ENCODE data around the gene ATP5ME.
"Not testable (repeated sequence)": the region's sequence is repeated elsewhere in the genome, so short reads cannot be mapped to it uniquely, and the experiment has no call there.

ATP5ME gene, protein sequence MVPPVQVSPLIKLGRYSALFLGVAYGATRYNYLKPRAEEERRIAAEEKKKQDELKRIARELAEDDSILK

DNA sequence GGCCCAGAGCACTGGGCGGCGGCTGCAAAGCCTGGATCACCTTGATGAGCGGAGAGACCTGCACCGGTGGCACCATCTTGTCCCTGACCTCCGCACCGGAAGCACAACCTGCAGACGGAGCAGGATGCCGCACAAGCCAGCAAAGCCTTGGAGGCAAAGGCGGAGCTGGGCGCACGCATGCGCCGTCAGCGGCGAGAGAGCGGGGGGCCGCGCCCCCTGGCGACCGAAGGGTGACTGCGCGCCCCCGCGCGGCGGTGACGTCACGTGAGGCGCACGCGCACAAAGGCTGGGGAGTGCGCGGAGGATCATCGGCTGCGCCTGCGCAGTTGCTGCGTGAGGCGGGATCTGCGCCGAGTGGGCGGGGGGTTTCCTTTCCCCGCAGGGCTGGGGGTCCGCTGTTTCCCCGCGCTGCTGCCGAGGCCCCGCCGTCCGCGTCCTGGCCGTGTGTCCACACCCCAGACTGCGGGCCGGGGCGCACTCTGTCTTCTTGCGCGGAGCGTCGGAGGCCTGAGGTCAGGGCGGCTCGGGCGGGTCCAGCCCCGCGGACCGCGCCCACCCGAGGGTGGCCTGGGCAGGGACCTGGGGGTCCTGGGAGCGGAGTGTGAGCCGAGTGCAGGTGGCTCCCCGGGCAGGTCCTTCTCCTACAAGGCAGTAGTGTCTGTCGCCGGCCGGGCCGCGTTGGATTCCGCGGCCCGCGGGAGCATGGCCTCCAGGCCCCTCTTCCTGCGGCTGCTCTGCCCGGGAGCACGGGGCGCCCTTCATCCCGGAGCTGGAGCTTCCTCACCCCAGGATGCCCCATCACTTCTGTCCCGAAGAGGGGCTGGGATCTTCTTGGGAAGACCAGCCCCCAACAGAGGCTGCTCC, at the start of gene ATP5ME, which contains the start of gene MYL5:
Gene ATP5ME (minus strand): TSS at position 105 of the 864 bp plus-strand sequence. CDS start 29 bp downstream, at position 76.
Gene MYL5 (plus strand): TSS at position 371 of the 864 bp plus-strand sequence. CDS start 3,485 bp downstream, outside the sequence.
- DNase-seq, result peak; percentile 96 to 99

DNA sequence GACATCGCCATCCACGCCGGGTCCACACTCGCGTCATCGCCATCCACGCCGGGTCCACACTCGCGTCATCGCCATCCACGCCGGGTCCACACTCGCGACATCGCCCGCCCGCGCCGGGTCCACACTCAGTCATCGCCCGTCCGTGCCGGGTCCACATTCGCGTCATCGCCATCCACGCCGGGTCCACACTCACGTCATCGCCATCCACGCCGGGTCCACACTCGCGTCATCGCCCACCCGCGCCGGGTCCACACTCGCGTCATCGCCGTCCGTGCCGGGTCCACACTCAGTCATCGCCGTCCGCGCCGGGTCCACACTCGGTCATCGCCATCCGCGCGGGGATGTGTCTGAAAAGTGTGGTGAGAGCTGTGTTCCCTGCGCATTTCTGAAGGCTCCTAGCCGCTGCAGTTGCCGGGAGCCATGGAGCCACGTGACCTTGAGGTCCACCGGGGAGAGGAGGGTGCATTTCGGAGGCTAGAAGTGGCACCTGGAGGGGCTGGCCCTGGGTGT, 48.8 kb upstream of the ATP5ME start:
- no peak for DNase-seq

DNA sequence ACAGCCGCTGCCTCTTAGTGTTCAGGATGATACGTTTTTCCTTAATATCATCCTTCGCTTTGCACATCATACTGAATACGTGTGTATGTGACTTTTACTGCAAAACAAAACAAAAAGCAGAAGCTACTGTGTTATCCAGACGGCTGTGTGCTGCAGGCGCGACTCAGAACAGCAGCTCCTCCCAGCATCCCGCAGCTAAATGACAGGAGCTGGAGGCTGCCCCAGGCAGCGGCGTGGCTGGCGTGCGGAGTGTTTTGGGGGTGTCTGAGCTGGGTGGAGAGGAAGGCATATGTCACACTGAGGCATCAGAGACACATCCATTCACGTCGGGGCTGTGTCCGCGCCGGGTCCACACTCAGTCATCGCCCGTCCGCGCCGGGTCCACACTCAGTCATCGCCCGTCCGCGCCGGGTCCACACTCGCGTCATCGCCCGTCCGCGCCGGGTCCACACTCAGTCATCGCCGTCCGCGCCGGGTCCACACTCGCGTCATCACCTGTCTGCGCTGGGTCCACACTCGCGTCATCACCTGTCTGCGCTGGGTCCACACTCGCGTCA, 48.2 kb upstream of the ATP5ME start:
- no peak for DNase-seq

DNA sequence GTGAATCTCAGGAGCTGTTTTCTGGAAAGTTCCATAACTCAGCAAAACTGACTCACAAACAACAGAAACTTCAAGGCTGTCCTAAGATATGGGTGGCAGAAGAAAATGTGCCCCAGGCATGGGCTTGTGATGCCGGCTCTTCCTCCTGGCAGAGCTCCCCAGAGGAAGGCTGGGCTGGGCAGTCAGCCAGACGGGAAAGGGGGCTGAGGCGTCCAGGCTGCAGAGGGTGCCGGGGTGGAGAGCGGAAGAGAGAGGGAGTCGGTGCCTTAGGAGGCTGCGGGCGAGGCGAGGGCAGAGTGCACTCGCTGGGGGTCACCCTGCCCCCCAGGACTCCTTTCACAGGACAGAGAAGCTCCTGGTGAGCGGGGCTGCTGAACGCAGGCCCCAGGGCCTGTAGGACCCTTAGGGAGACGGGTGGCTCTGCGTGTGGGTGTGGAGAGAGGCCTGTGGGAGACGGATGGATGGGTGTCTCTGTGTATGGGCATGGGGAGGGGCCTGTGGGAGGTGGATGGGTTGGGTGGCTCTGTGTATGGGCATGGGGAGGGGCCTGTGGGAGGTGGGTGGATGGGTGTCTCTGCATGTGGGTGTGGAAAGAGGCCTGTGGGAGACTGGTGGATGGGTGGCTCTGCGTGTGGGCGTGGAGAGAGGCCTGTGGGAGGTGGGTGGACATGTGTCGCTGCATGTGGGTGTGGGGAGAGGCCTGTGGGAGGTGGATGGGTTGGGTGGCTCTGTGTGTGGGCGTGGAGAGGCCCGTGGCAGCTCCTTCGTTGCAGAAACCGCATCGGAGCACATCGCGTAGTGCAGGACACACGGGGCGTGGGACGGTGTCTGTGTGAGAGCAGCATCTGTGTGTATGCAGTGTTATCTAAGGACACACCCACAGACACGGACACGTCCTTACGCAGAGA, 47.4 kb upstream of the ATP5ME start:
- DNase-seq, result no peak

DNA sequence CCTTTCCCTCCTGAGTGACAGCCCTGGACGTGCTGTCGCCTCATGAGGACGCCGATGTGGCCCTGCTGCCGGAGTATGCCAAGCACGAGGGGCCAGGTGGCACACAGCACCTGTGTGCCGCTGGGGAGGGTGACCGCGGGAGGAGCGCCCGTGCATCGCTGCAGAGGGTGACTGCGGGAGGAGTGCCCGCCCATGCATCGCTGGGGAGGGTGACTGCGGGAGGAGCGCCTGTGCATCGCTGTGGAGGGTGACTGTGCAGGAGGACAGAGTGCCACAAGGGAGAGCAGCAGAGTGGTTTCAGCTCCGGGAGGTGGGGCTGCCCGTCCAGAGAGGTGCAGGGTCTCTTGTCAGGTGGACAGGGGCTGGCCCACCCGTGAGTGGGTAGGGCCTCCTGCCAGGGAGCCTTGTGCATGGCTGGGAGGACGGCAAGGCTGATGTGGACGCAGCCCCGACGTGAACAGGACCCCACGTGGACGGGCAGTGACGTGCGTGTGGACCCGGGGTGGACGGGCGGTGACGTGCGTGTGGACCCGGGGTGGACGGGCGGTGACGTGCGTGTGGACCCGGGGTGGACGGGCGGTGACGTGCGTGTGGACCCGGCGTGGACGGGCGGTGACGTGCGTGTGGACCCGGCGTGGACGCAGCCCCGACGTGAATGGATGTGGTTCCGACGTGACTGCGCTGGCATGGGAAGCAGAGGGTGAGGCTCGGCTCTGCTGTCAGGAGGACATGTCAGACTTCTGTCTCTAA, 46.2 kb upstream of the ATP5ME start:
- DNase-seq, result no peak

DNA sequence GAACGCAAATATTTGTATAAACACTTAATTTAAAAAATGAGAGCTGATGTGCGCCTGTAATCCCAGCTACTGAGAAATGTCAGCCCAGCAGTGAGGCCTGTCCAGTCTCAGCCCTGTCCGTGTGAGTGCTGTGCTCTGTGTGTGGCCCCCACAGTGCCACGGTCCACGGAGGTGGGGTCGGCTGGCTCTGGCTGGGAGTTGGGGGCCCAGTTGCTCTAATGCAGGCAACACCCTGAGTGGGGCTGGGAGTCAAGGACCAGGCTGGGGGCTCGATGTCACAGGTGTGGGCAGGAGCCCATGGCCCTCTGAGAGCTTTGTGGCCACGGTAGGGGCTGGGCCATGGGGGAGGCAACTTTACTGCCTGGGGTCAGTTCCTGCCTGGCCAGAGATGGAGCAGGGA, 44.4 kb upstream of the ATP5ME start:
- no peak for DNase-seq

DNA sequence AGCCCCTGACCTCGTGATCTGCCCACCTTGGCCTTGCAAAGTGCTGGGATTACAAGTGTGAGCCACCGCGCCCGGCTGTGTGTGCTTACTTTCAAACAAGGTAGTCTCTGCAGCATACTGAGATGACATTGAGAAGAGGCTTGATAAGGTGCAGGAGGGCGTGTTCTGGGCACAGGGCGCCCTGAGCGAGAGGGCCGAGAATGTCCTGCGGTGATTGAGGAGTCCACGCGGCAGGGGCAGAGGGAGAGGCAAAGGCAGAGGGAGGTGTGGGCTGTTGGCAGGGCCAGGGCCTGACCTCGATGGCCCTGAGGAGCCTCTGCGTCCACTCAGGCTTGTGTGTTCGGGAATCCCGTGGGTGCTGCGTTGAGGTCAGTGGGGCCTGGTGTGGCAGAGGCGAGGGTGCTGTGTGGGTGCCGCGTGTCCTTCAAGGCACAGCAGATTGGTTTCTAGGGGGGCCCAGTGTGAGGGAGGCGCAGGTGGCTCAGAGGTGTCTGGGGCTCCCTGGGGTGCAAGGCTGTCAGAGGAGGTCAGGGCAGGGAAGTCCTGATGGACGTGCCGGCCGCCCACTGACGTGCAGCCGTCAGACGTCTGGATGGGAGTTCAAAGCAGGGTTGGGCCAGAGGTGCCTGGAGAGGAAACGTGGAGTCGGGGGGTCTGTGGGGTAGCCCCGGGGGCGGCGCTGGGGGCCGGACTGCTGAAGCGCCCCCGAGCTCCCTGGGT, 43.7 kb upstream of the ATP5ME start:
- no peak for DNase-seq

DNA sequence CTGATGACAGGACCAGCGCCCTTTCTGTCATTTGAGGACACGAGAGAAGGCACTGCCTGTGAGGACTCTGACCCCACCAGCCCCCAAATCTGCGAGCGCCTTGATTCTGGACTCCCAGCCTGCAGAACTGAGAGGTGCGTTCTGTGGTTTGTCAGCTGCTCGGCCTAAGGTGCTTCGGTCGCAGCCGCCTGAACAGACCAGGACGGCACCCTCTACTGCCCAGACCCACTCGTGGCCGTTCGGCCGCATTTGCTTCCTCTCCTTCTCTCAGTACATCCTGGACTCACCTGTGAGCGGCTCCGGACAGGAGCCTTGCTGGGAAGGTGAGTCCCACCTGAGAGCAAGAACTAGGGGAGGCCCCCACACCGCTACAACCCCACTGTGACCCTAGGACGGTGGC, 40.0 kb upstream of the ATP5ME start:
- no peak for DNase-seq

DNA sequence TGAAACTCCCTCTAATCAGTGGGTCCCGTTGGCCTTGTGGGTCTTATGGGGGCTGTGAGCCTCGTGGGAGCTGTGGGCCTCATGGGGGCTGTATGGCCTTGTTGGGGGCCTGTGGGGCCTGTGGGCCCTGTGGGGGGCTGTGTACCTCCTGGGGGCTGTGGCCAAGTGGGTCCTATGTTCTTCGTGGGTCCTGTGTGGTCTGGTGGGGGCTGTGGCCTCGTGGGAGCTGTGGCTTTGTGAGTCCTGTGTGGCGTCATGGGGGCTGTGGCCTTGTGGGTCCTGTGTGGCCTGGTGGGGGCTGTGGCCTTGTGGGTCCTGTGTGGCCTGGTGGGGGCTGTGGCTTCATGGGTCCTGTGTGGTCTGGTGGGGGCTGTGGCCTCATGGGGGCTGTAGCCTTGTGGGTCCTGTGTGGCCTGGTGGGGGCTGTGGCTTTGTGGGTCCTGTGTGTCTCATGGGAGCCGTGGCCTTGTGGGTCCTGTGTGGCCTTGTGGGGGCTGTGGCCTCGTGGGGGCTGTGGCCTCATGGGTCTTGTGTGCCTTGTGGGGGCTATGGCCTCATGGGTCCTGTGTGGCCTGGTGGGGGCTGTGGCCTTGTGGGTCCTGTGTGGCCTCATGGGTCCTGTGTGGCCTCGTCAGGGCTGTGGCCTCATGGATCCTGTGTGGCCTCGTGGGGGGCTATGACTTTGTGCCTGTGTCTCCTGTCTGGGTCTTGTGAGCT, 39.0 kb upstream of the ATP5ME start:
- no peak for DNase-seq

DNA sequence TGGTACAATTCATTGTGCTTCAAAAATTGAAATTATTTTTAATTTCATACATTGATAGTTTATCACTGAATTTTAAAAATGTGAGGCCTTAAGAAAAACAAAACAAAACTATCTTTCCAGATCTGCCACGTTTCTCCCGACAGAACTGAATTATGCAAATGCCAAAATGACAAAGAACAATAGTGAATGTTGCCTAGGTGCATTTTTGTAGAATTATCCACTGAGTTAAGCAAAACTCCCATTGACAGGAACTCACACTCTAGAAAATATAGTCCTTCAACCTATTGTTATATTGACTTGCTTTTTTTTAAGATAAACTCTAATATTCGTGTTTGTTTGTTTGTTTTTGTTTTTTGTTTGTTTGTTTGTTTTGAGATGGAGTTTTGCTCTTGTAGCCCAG, 38.0 kb upstream of the ATP5ME start:
- no peak for DNase-seq

DNA sequence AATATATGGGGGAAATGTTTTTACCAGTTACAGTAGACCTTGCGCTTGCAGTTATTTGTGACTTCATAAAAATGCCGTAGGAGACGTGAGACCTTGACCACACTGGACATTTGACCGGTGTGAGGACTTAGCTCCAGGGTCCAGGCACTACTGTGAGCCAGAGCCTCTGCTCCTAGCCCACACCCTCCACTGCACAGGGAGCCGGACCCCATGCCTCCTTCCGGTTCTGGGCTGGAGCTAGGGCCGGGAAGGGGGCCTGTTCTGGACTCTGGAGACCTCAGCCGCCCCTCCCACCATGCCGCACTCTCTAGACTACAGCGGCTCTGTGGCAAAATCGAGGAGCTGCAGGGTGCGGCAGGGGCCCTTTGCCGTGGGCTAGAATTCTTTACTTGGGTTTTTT, 36.8 kb upstream of the ATP5ME start:
- DNase-seq, result no peak

DNA sequence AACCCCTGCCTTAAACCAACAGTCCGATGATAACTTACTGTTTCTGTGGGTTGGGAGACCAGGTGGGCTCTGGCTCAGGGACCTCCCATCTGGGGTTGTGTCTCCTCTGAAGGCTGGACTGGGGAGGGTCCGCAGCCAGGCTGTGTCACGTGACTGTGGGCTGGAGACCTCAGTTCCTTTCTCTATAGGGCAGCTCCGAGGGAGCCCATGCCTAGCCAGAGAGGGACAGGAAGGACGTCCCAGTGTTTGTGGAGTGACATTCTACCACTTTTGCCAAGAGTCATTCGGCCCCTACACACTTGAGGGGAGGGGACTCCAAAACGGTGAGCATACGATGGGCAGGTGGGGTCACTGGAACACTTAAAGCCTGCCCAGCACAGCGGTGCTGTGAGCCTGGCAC, 36.0 kb upstream of the ATP5ME start:
- DNase-seq, result no peak

DNA sequence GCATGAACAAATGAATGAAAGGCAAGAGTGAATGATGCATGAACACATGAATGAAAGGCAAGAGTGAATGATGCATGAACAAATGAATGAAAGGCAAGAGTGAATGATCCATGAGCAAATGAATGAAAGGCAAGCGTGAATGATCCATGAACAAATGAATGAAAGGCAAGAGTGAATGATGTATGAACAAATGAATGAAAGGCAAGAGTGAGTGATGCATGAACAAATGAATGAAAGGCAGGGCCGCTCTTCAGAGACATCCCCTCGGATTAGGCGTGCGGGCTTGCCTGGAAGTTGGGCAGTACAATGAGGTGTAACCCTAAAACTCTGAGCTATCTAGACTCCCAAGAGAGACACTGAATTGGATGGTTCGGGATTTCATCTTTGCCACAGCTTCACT, 35.3 kb upstream of the ATP5ME start:
- no peak for DNase-seq

DNA sequence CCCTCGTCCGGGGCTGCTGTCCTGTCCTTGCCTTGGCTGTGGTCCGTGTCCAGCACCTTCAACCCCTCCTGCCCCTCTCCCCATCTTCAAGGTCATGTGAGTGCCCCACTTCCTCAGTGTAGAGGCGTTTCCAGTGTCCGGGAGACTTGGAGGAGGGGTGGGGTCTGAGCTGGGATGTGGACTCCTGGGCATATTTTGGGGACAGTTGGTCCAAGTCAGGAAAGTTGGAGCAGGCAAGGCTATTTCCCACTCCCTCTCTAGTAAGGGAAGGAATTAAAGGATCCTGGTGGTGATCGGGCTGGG, 34.5 kb upstream of the ATP5ME start:
- no peak for DNase-seq

DNA sequence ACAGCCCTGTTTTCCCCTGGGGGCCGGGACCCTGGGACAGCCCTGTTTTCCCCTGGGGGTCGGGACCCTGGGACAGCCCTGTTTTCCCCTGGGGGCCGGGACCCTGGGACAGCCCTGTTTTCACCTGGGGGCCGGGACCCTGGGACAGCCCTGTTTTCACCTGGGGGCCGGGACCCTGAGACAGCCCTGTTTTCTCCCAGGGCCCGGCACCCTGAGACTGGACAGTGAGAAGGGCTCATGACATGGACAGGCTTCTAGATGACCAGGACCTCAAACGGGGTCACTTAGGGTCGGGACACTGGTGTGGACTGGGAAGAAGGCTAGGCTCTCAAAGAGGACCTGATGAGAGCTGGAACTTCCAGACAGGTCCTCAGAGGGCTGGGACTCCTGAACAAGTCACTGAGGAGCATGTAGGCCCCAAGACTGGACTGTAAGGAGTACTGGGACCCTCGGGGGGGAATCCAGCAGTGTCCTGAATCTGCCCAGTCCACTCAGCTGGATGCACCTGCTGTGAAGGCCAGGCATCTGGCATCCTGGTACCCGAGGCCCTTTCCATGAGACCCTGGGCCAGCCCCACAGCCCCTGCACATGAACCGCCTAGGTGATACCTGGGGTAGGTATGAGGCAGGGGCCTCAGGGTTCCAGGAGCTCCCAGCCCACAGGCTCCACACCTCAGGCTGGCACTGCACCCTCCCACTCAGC, 34.0 kb upstream of the ATP5ME start:
- DNase-seq, result no peak

DNA sequence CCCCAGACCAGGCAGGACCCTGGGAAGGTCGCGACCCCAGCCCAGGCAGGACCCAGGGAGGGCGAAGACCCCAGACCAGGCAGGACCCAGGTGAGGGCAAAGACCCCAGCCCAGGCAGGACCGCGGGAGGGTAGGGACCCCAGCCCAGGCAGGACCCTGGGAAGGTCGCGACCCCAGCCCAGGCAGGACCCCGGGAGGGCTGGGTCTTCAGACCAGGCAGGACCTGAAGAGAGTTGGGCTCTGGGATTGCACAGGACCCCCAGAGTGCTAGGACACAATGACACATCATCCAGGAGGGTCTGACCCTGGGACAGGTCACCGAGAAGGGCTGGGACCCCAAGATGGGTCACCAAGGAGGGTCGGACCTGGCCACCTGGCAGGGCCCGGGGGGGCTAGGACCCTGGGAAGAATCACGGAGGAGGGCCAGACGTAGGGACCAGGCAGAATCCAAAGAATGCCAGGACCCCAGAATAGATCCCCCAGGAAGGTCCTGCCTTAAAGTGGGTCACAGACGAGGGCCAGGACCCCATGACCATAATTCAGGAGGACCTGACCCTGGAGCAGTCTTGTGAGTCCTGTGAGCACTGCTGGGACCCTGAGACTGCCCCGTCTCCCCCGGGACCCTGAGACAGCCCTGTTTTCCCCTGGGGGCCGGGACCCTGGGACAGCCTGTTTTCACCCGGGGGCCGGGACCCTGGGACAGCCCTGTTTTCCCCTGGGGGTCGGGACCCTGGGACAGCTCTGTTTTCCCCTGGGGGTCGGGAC, 32.9 kb upstream of the ATP5ME start:
- DNase-seq, result no peak

DNA sequence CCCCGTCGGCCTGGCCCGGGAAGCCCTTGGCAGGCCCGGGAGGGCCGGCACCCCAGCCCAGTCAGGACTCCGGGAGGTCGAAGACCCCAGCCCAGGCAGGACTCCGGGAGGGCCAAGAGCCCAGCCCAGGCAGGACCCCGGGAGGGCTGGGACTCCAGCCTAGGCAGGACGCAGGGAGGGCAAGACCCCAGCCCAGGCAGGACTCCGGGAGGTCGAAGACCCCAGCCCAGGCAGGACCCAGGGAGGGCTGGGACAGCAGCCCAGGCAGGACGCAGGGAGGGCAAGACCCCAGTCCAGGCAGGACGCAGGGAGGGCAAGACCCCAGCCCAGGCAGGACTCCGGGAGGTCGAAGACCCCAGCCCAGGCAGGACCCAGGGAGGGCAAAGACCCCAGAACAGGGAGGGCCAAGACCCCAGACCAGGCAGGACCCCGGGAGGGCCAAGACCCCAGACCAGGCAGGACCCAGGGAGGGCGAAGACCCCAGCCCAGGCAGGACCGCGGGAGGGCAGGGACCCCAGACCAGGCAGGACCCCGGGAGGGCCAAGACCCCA, 32.1 kb upstream of the ATP5ME start:
- DNase-seq, result not testable (repeated sequence)

DNA sequence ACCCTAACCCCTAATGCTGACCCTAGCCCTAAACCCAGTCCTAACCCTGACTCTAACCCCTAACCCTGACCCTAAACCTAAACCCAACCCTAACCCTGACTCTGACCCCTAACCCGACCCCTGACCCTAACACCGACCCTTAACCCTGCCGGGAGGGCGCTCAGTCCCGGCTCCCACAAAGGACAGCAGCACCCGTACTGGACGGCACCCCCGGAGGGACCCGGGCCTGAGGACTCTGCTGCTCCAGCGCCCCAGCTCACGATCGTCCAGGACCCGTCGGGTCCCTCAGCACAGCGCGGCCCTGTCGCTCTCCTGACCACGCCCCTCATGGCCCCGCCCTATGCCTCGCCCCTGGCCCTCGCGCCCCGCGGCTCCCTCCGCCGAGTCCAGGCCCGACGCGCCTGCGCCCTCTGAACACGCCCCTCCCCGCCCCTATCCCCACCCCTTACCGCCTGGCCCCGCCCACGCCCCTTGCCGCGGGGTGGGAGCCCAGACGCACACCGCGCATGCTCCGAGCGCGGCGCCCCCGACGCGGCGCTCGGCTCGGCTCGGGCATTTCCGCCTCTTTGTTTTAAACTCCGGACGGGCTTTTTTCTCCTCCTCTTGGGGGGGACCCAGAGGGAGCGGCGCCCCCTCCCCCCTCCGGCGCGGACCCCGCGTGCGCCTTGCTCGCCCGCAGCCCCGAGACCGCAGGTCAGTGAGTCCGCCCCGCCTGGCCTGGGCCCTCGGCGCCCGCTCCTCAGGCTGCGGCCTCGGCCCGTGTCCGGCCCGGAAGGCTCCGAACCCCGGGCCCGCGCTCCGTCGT, 31.4 kb upstream of the ATP5ME start, which contains the start of gene PCGF3:
Gene PCGF3 (plus strand): TSS at position 555 of the 805 bp plus-strand sequence. CDS start 27,849 bp downstream, outside the sequence.
- DNase-seq, result peak; percentile 97 to 98

Data from stimulated activated CD4-positive, alpha-beta T cell treated with anti-CD3 and anti-CD28 coated beads, Interleukin-2, amount 100 ng/mL, for 48 hours (primary cell).